GM23338 (cell line): Measurements from ENCODE around the gene LAMB1. TPM values are rescaled to one million over a fixed set of nuclear protein-coding genes. Genes with fewer than 3 reads are reported as not detected.

ENCODE experiments used
- ATAC-seq: fragments of 200-7000 bp; cut with Tn5 transposase; 3 replicates; pipeline ENCODE4 v1.9.1; 2020
- DNase-seq: peaks from one replicate; pipeline ENCODE4 v3.0.0-alpha.2; 2015; ENCODE audit warnings: low spot score
- H2AFZ ChIP-seq: fragments of 200-600 bp; sonication (generic); 2 replicates; pipeline ENCODE4 v1.8.0; 2016; ENCODE audit warnings: antibody characterized with exemption, mild to moderate bottlenecking, moderate library complexity
- H3F3A ChIP-seq: fragments of 200-600 bp; sonication (generic); replicated peaks from 2 replicates; pipeline ENCODE4 v1.8.0; 2017; ENCODE audit warnings: antibody characterized with exemption, mixed run types, low read depth
- H3K27ac ChIP-seq: fragments of 200-600 bp; sonication (generic); 2 replicates; pipeline ENCODE4 v1.6.1; 2016; ENCODE audit warnings: low read depth
- H3K27me3 ChIP-seq: fragments of 200-600 bp; sonication (generic); 2 replicates; pipeline ENCODE4 v1.8.0; 2016; ENCODE audit warnings: mild to moderate bottlenecking, mixed run types, moderate library complexity; ENCODE audit not compliant: insufficient read depth
- H3K36me3 ChIP-seq: fragments of 200-600 bp; sonication (generic); 2 replicates; pipeline ENCODE4 v1.8.0; 2016; ENCODE audit warnings: mild to moderate bottlenecking; ENCODE audit not compliant: insufficient read depth
- H3K4me1 ChIP-seq: fragments of 200-600 bp; sonication (generic); 2 replicates; pipeline ENCODE4 v1.8.0; 2016; ENCODE audit warnings: mild to moderate bottlenecking, moderate library complexity; ENCODE audit not compliant: insufficient read depth
- H3K4me2 ChIP-seq: fragments of 200-600 bp; sonication (generic); 2 replicates; pipeline ENCODE4 v1.7.1; 2017; ENCODE audit warnings: mixed run types
- H3K4me3 ChIP-seq: fragments of 200-600 bp; sonication (generic); 2 replicates; pipeline ENCODE4 v1.6.1; 2016; ENCODE audit warnings: mixed run types
- H3K79me2 ChIP-seq: fragments of 200-600 bp; sonication (generic); replicated peaks from 2 replicates; pipeline ENCODE4 v1.8.0; 2017; ENCODE audit warnings: mild to moderate bottlenecking; ENCODE audit not compliant: insufficient read depth
- H3K9me2 ChIP-seq: fragments of 200-600 bp; sonication (generic); 2 replicates; pipeline ENCODE4 v1.8.0; 2017; ENCODE audit not compliant: insufficient read depth
- H4K20me1 ChIP-seq: fragments of 200-600 bp; sonication (generic); replicated peaks from 2 replicates; pipeline ENCODE4 v1.8.0; 2017; ENCODE audit warnings: mild to moderate bottlenecking; ENCODE audit not compliant: insufficient read depth
- H3K27ac Mint-ChIP-seq: 2 replicates; pipeline ENCODE4 v1.8.0; 2020; ENCODE audit warnings: inconsistent platforms, mild to moderate bottlenecking, moderate library complexity, mixed read lengths
- H3K27me3 Mint-ChIP-seq: 3 replicates; pipeline ENCODE4 v1.8.0; 2022; ENCODE audit warnings: low read depth, mild to moderate bottlenecking, moderate library complexity, mixed read lengths, inconsistent platforms; ENCODE audit not compliant: insufficient read depth, poor library complexity
- H3K36me3 Mint-ChIP-seq: 3 replicates; pipeline ENCODE4 v1.8.0; 2021; ENCODE audit warnings: low read depth, mild to moderate bottlenecking, inconsistent platforms, moderate library complexity, mixed read lengths
- H3K4me1 Mint-ChIP-seq: 3 replicates; pipeline ENCODE4 v1.8.0; 2020; ENCODE audit warnings: mild to moderate bottlenecking, inconsistent platforms, mixed read lengths
- H3K4me3 Mint-ChIP-seq: 3 replicates; pipeline ENCODE4 v1.8.0; 2021; ENCODE audit warnings: moderate library complexity, mild to moderate bottlenecking, inconsistent platforms, mixed read lengths
- H3K9me3 Mint-ChIP-seq: 3 replicates; pipeline ENCODE4 v1.8.0; 2020; ENCODE audit warnings: moderate library complexity, mild to moderate bottlenecking, inconsistent platforms, mixed read lengths
- CREB1 ChIP-seq: fragments of 250-450 bp; sonication (Bioruptor Pico); IDR thresholded peaks from 2 replicates; pipeline ENCODE4 v1.5.0; 2020; ENCODE audit warnings: low read depth, mild to moderate bottlenecking, moderate library complexity
- EZH2 ChIP-seq: fragments of 200-600 bp; sonication (generic); IDR thresholded peaks from one replicate; pipeline ENCODE4 v1.8.0; 2017; ENCODE audit warnings: antibody characterized with exemption, mild to moderate bottlenecking, low read depth; ENCODE audit not compliant: unreplicated experiment
- EZH2phosphoT487 ChIP-seq: fragments of 200-600 bp; sonication (generic); IDR thresholded peaks from one replicate; pipeline ENCODE4 v1.8.1; 2018; ENCODE audit warnings: antibody characterized with exemption; ENCODE audit not compliant: unreplicated experiment
- JUNB ChIP-seq: IDR thresholded peaks from one replicate; pipeline ENCODE4 v1.6.1; 2016; ENCODE audit warnings: antibody characterized with exemption; ENCODE audit not compliant: unreplicated experiment
- NANOG ChIP-seq: IDR thresholded peaks from 2 replicates; pipeline ENCODE4 v1.6.1; 2016; ENCODE audit warnings: antibody characterized with exemption, borderline replicate concordance
- POLR2AphosphoS5 ChIP-seq: IDR thresholded peaks from 2 replicates; pipeline ENCODE4 v1.6.1; 2016; ENCODE audit warnings: antibody characterized with exemption, low read depth
- REST ChIP-seq: IDR thresholded peaks from one replicate; pipeline ENCODE4 v1.6.1; 2018; ENCODE audit warnings: antibody characterized with exemption; ENCODE audit not compliant: unreplicated experiment
- STAT1 ChIP-seq: IDR thresholded peaks from one replicate; pipeline ENCODE4 v1.6.1; 2016; ENCODE audit warnings: antibody characterized with exemption; ENCODE audit not compliant: unreplicated experiment
- ZNF114 ChIP-seq: fragments of 250-450 bp; sonication (Bioruptor Pico); IDR thresholded peaks from 2 replicates; pipeline ENCODE4 v1.5.0; 2020; ENCODE audit warnings: mild to moderate bottlenecking, moderate library complexity
- ZNF331 ChIP-seq: fragments of 250-450 bp; sonication (Bioruptor Pico); IDR thresholded peaks from 2 replicates; pipeline ENCODE4 v1.5.0; 2020; ENCODE audit warnings: low read depth, mild to moderate bottlenecking, moderate library complexity
- ZNF462 ChIP-seq: fragments of 250-450 bp; sonication (Bioruptor Pico); IDR thresholded peaks from 2 replicates; pipeline ENCODE4 v1.5.0; 2020; ENCODE audit warnings: mild to moderate bottlenecking, moderate library complexity
- polyA plus RNA-seq: library from polyadenylated mRNA; unstranded; fragments of >200 nt; fragmentation: Nextera tagmentation; extraction: Ambion mirVana; gene quantifications from 2 replicates; pipeline ENCODE4 v1.2.1, GENCODE V29; 2016
- total RNA-seq: library from RNA; depleted of rRNA; stranded (reverse); fragments of >200 nt; shearing (Covaris generic); gene quantifications from 2 replicates; pipeline ENCODE4 v1.2.3, GENCODE V29; 2014
- TF ChIP-seq, protein P1 (sequence below): IDR thresholded peaks from 2 replicates; pipeline ENCODE4 v1.6.1; 2016; ENCODE audit warnings: antibody characterized with exemption

The LAMB1 gene
- total and polyA plus RNA-seq, 2 experiments from 2014 or later, result 53.5 to 57.8 TPM

- Mint-ChIP-seq H3K4me3 (no peak overlapping the region), H3K36me3 (peaks cover 9% of the 10 kb centered on the region; the same call in 2 of the 3 replicates), H3K9me3 (no peaks in the 10 kb centered on the region), H3K27ac (no peak overlapping the region), H3K4me1 (peaks cover 17% of the 10 kb centered on the region), H3K27me3 (peaks cover 5% of the 10 kb centered on the region)
- TF ChIP-seq POLR2AphosphoS5, result no peak
- H3K9me2 ChIP-seq, result no peaks in the 10 kb centered on the region
- H3K79me2 ChIP-seq, result no peaks in the 10 kb centered on the region
- H3K4me2 ChIP-seq, result no peak overlapping the region
- H3F3A ChIP-seq, result no peaks in the 10 kb centered on the region
- peaks cover 9% of the 10 kb centered on the region for H3K4me1 ChIP-seq
- H3K27ac ChIP-seq, result no peak overlapping the region
- no peak for DNase-seq
- no peak overlapping the region for H3K4me3 ChIP-seq
- no peaks in the 10 kb centered on the region for H4K20me1 ChIP-seq
- H3K27me3 ChIP-seq, result no peaks in the 10 kb centered on the region
- peaks cover 14% of the 10 kb centered on the region; the same call in 1 of the 2 replicates for H3K36me3 ChIP-seq
- no peak for ATAC-seq
- no peak overlapping the region for H2AFZ ChIP-seq
Measured at GRCh38 chr7:107971613-107972012, 31.3 kb downstream of the LAMB1 start.

DNA sequence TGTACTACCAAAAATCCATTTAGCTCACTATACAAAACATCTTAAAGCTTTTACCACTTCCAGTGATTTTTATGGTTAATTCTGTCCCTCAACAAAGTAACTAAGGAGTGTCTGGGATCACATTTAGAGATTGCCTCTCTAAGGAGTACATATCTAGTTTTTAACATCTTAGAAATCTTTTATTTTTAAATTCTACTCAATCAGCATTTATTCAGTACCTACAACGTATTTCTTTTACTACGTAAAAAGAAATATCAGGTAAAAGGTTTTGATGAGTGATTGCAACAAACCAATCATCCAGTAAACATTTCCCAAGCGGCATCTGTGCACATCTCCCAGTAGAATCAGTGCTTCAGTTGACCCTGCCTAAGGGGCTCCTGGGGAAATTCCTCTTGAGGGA, 31.9 kb downstream of the LAMB1 start:
- H3K36me3 Mint-ChIP-seq, result peaks cover 6% of the 10 kb centered on the region; the same call in 2 of the 3 replicates
- H3K4me3 Mint-ChIP-seq, result no peak overlapping the region
- H3K79me2 ChIP-seq, result no peaks in the 10 kb centered on the region
- no peak for TF ChIP-seq ZNF462
- no peak for TF ChIP-seq EZH2
- TF ChIP-seq REST, result no peak
- TF ChIP-seq STAT1, result no peak
- TF ChIP-seq ZNF114 (CRISPR knock-in tag), result no peak
- no peak for TF ChIP-seq CREB1 (CRISPR knock-in tag)
- TF ChIP-seq, protein P1, sequence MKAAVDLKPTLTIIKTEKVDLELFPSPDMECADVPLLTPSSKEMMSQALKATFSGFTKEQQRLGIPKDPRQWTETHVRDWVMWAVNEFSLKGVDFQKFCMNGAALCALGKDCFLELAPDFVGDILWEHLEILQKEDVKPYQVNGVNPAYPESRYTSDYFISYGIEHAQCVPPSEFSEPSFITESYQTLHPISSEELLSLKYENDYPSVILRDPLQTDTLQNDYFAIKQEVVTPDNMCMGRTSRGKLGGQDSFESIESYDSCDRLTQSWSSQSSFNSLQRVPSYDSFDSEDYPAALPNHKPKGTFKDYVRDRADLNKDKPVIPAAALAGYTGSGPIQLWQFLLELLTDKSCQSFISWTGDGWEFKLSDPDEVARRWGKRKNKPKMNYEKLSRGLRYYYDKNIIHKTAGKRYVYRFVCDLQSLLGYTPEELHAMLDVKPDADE, result no peak
- TF ChIP-seq POLR2AphosphoS5, result no peak
- no peak for TF ChIP-seq JUNB
- no peak for TF ChIP-seq EZH2phosphoT487
- TF ChIP-seq ZNF331 (CRISPR knock-in tag), result no peak
- TF ChIP-seq NANOG, result no peak

More for the DNA sequence above, 31.9 kb downstream of the LAMB1 start:
- H2AFZ ChIP-seq, result no peak overlapping the region
- H3K36me3 ChIP-seq, result peaks cover 14% of the 10 kb centered on the region; the same call in 1 of the 2 replicates
- H3K4me2 ChIP-seq, result no peak overlapping the region
- H3K27ac ChIP-seq, result no peak overlapping the region
- peaks cover 4% of the 10 kb centered on the region for H3K27me3 Mint-ChIP-seq
- no peaks in the 10 kb centered on the region for H3F3A ChIP-seq
- no peaks in the 10 kb centered on the region for H4K20me1 ChIP-seq
- H3K9me2 ChIP-seq, result no peaks in the 10 kb centered on the region
- peaks cover 17% of the 10 kb centered on the region for H3K4me1 Mint-ChIP-seq
- no peaks in the 10 kb centered on the region for H3K27me3 ChIP-seq
- H3K9me3 Mint-ChIP-seq, result no peaks in the 10 kb centered on the region
- no peak overlapping the region for H3K27ac Mint-ChIP-seq
- ATAC-seq (no peak), DNase-seq (no peak)
- peaks cover 9% of the 10 kb centered on the region for H3K4me1 ChIP-seq
- H3K4me3 ChIP-seq, result no peak overlapping the region
